Chondrocyte (in vitro differentiated cells): ENCODE measurements around the gene C13orf42. TPM values are rescaled to one million over a fixed set of nuclear protein-coding genes. Genes with fewer than 3 reads are reported as not detected.

Source experiments
- DNase-seq: peaks from one replicate; pipeline ENCODE4 v3.0.0; 2021; ENCODE audit warnings: mixed read lengths, low spot score
- H3K27ac Mint-ChIP-seq: one replicate; pipeline ENCODE4 v1.8.0; 2021; ENCODE audit warnings: mild to moderate bottlenecking, moderate library complexity, mixed read lengths; ENCODE audit not compliant: unreplicated experiment
- H3K27me3 Mint-ChIP-seq: 2 replicates; pipeline ENCODE4 v1.8.0; 2021; ENCODE audit warnings: low read depth, mixed read lengths
- H3K36me3 Mint-ChIP-seq: 2 replicates; pipeline ENCODE4 v1.8.0; 2021; ENCODE audit warnings: low read depth, mixed read lengths
- H3K4me1 Mint-ChIP-seq: 2 replicates; pipeline ENCODE4 v1.8.0; 2021; ENCODE audit warnings: low read depth, mild to moderate bottlenecking, mixed read lengths
- H3K4me3 Mint-ChIP-seq: one replicate; pipeline ENCODE4 v1.8.0; 2021; ENCODE audit warnings: mild to moderate bottlenecking, moderate library complexity, mixed read lengths; ENCODE audit not compliant: unreplicated experiment
- H3K9me3 Mint-ChIP-seq: 2 replicates; pipeline ENCODE4 v1.8.0; 2021; ENCODE audit warnings: low read depth, mixed read lengths
- CTCF ChIP-seq: fragments of 200-600 bp; sonication (generic); IDR thresholded peaks from 2 replicates; pipeline ENCODE4 v1.5.0; 2021; ENCODE audit warnings: antibody characterized with exemption, mild to moderate bottlenecking, moderate library complexity
- total RNA-seq: library from RNA; stranded (reverse); gene quantifications from 3 replicates; pipeline ENCODE4 v1.2.1, GENCODE V29; 2021

The C13orf42 gene
- total RNA-seq, 1 donor from 2014 or later: not detected

- H3K9me3 Mint-ChIP-seq: peaks cover 6% of the 10 kb centered on the region
- peak; percentile 97 for TF ChIP-seq CTCF
- DNase-seq: no peak
- no peak overlapping the region for H3K27ac Mint-ChIP-seq
- peaks cover 5% of the 10 kb centered on the region for H3K27me3 Mint-ChIP-seq
- no peak overlapping the region for H3K4me3 Mint-ChIP-seq
- H3K36me3 Mint-ChIP-seq: peaks cover 5% of the 10 kb centered on the region
- peaks cover 25% of the 10 kb centered on the region for H3K4me1 Mint-ChIP-seq
Measured at GRCh38 chr13:51070005-51070649, 40.9 kb downstream of the C13orf42 start.

GRCh38 chr13:51068501-51068900, 42.6 kb downstream of the C13orf42 start:
- Mint-ChIP-seq H3K4me1 (peaks cover 25% of the 10 kb centered on the region), H3K36me3 (no peaks in the 10 kb centered on the region), H3K27ac (no peak overlapping the region), H3K9me3 (no peaks in the 10 kb centered on the region), H3K4me3 (no peak overlapping the region), H3K27me3 (peaks cover 4% of the 10 kb centered on the region)
- no peak for DNase-seq
- no peak for TF ChIP-seq CTCF

GRCh38 chr13:51067706-51068105, 43.4 kb downstream of the C13orf42 start:
- peaks cover 25% of the 10 kb centered on the region for H3K4me1 Mint-ChIP-seq
- H3K36me3 Mint-ChIP-seq: no peaks in the 10 kb centered on the region
- TF ChIP-seq CTCF: no peak
- no peak overlapping the region for H3K4me3 Mint-ChIP-seq
- no peak overlapping the region for H3K27ac Mint-ChIP-seq
- no peaks in the 10 kb centered on the region for H3K9me3 Mint-ChIP-seq
- peaks cover 4% of the 10 kb centered on the region for H3K27me3 Mint-ChIP-seq
- no peak for DNase-seq

- no peaks in the 10 kb centered on the region for H3K9me3 Mint-ChIP-seq
- no peak for TF ChIP-seq CTCF
- peaks cover 25% of the 10 kb centered on the region for H3K4me1 Mint-ChIP-seq
- H3K27ac Mint-ChIP-seq: no peak overlapping the region
- H3K36me3 Mint-ChIP-seq: no peaks in the 10 kb centered on the region
- H3K4me3 Mint-ChIP-seq: no peak overlapping the region
- DNase-seq: no peak
- H3K27me3 Mint-ChIP-seq: peaks cover 4% of the 10 kb centered on the region
Measured at GRCh38 chr13:51067210-51067701, 43.8 kb downstream of the C13orf42 start.

GRCh38 chr13:51066091-51066831, 44.8 kb downstream of the C13orf42 start:
- Mint-ChIP-seq H3K9me3 (no peaks in the 10 kb centered on the region), H3K4me3 (no peak overlapping the region), H3K27me3 (peaks cover 4% of the 10 kb centered on the region), H3K36me3 (no peaks in the 10 kb centered on the region), H3K27ac (peak overlapping the region; percentile 6), H3K4me1 (peaks cover 25% of the 10 kb centered on the region)
- DNase-seq: no peak
- TF ChIP-seq CTCF: no peak
